HEK293 (cell line): ENCODE results near the gene GRK3.

Experiments
- CTCF ChIP-seq: fragments of 450-650 bp; formaldehyde crosslinking; IDR thresholded peaks from 2 replicates; pipeline ENCODE4 v1.5.1; 2016; ENCODE audit warnings: missing biosample characterization, missing genetic modification characterization
- ELK4 ChIP-seq: IDR thresholded peaks from 2 replicates; pipeline ENCODE4 v1.6.1; 2011; ENCODE audit warnings: mild to moderate bottlenecking, low read depth, low read length, borderline replicate concordance
- KLF7 ChIP-seq: fragments of 450-650 bp; formaldehyde crosslinking; IDR thresholded peaks from 2 replicates; pipeline ENCODE4 v1.5.1; 2016; ENCODE audit warnings: missing biosample characterization, missing genetic modification characterization, borderline replicate concordance
- PRDM4 ChIP-seq: fragments of 450-650 bp; formaldehyde crosslinking; IDR thresholded peaks from 2 replicates; pipeline ENCODE4 v1.5.1; 2017; ENCODE audit warnings: missing biosample characterization, missing genetic modification characterization
- REST ChIP-seq: fragments of 450-650 bp; formaldehyde crosslinking; IDR thresholded peaks from 2 replicates; pipeline ENCODE4 v1.5.1; 2016; ENCODE audit warnings: missing biosample characterization, missing genetic modification characterization
- SCRT1 ChIP-seq: fragments of 450-650 bp; formaldehyde crosslinking; IDR thresholded peaks from 2 replicates; pipeline ENCODE4 v1.5.1; 2016; ENCODE audit warnings: missing biosample characterization, missing genetic modification characterization, borderline replicate concordance
- ZFP69B ChIP-seq: fragments of 450-650 bp; formaldehyde crosslinking; IDR thresholded peaks from 2 replicates; pipeline ENCODE4 v1.5.1; 2016; ENCODE audit warnings: missing biosample characterization, missing genetic modification characterization
- ZNF10 ChIP-seq: fragments of 450-650 bp; formaldehyde crosslinking; IDR thresholded peaks from 2 replicates; pipeline ENCODE4 v1.5.1; 2017; ENCODE audit warnings: missing biosample characterization, missing genetic modification characterization
- ZNF416 ChIP-seq: fragments of 450-650 bp; formaldehyde crosslinking; IDR thresholded peaks from 2 replicates; pipeline ENCODE4 v1.5.1; 2016; ENCODE audit warnings: missing biosample characterization, missing genetic modification characterization

GRCh38 chr22:25542720-25543402 is 21.6 kb upstream of the GRK3 start:
- no peak for TF ChIP-seq CTCF
- TF ChIP-seq PRDM4 = no peak
- TF ChIP-seq REST = no peak
- no peak for TF ChIP-seq ZNF10 (tag by site-specific recombination)
- no peak for TF ChIP-seq ELK4
- TF ChIP-seq SCRT1 (tag by site-specific recombination) = no peak
- no peak for TF ChIP-seq ZNF416 (tag by site-specific recombination)
- no peak for TF ChIP-seq ZFP69B (tag by site-specific recombination)
- TF ChIP-seq KLF7 (tag by site-specific recombination) = no peak
